Measurements from ENCODE around the gene ATP9B.

Gene ATP9B

GRCh38 chr18:79427368-79428225, 358.4 kb downstream of the ATP9B start:
- DNase-seq (ENCODE audit: low spot score): no peak

Measured in HuH-7 (cell line).